HG03520 (cell line): ENCODE data around the gene RBMS3.

Experiments used
- ATAC-seq: cut with Tn5 transposase; IDR thresholded peaks from one replicate; pipeline ENCODE4 v1.9.1; 2021; ENCODE audit warnings: mild to moderate bottlenecking, moderate library complexity; ENCODE audit not compliant: unreplicated experiment

RBMS3 gene

DNA sequence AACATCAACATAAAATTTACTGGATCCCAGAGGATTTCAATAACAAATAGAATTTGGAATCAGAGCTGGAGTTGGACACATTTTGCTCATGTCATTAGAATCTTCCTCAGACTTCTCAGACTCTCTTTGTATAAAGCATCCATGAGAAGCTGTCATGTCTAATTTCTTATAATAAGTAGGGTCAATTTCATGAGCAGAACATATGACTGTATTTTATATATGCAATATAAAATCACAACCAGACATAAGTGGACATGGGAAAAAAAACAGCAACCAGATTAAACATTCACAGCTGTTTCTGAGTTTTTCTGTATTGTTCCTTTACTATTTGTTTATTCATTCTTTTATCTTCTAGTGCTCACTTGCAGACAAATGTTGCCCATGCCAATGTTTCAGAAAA lies 325.5 kb downstream of the RBMS3 start:
- no peak for ATAC-seq

DNA sequence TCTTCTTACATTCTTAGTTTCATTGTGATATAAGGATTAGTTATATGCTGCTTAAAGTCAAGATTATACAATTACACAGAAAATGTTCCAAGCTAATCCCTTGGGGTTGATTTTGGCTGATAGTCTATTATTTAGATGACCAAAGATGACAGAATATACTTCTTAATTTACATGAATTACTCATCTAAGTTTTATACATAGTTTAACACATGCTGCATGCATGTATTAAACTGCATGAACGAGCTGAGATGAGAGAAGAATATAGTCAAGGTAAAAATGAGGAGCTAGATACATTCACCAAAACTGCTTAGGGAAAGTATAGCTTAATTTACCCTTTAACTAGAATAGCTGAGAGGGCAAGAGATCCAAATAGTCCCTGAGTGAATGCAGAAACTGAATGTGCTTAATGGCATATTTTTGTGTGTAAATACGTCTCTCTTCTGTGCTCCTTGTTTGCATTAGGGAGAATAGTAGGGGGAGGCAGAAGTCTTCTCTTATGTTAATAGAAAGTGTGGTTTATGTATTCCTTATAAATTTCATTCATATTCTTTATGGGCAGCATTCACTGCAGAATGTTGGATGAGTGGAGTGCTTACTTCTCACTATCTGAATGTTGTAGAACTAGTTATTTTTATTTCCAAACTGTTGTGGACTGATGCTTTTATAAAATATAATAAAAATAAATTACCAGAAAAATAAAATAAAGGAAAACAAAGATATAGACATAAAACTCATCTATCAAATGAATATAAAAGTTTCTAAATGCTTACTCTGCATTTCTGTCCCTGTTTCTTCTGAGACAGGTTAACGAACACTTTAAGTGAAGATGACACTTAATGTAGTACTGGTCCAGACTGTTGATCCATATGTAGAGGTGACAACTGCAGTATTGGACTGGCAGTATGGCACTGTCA lies 327.8 kb downstream of the RBMS3 start:
- ATAC-seq, result no peak

DNA sequence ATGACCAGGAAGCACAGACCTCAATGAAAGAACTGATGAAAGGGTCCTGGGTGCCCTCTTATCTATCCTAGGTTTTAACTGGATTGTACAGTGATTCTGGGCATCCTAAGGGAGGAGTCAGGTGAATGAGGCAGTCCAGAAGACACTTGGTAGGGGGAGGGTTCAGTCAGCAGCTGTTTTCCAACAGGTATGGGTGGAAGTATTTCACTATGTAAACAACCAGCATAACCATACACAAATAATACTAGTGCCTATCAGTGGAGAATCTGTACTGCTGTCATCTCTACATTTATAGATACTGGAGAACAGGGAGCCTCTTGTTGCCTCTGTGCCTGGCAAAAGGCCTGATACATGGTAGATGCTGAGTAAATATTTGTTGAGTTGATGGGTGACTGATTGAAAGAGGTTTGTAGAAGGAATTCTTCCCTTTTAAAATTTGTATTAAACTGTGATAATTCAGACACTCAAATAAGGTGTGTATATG lies 328.5 kb downstream of the RBMS3 start:
- ATAC-seq, result no peak

DNA sequence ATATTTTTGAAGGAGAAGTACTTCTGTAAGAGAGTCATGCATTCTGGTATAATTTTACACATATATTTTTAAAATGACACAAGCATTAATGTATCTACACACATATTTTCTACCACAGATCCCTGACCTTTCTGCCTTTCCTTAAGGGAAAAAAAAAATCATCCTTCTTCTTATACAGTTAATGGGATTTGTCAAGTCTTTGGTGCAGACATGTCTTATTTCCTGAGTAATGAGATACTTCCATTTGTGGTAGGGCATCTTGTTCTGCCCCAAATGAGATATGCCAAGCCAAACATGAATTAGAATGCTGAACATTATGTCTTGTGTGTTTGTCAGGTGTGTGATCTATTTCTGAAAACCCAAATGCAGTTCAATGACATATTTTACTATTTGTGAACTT lies 329.9 kb downstream of the RBMS3 start:
- ATAC-seq, result no peak

DNA sequence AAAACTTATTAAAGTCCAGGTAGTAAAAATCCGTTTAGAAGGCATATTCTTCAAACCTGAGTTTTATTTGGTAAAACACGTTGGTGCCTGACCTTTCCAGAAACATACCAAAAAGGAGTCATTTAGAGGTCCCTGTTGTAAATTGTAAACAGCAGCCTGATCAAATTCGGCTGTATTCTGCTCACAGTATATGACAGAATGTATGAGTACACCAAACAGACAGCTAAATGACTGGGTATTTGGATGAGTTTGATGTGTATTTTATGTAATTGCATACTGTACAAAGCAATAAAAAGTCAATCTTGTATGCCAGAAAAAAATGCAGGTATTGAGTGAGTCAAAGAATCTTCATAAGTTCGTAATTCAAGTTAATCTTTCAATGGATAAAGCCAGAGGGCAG lies 330.4 kb downstream of the RBMS3 start:
- ATAC-seq, result no peak

DNA sequence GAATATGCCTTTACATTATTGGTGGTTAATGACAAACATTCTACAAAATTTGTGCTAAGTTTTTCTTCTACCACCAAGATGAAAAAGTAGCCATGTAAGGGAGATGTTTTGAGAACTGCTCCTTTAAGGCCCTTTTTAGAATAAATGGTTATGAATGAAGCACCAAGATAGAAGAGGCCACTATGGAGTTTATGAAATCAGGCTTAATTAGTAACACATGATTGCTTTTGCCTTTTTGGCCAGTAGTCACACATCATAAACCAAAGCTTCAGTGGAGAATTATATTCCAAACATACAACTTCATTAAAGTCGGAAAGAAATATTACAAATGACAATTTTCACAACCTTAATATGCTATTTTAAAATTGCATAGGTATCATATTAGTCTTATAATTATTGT lies 331.7 kb downstream of the RBMS3 start:
- ATAC-seq, result no peak

DNA sequence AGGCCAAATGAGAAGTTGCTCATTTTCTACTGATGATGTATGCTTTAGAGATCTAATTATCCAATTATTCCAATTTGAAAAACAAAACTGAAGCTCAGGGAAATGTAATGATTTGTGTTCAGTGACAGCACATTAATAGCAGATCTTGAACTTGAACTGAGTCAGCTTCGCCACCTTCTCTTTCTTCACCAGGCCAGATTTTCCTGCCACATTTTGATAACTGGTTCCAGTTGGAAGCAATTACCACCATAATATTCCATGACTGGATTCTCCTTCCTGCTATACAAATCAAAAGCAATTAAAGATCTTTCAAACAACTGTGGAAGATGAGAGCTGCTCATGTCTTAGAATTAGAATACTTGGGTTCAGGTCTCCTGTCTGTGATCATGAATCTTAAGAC lies 334.1 kb downstream of the RBMS3 start:
- no peak for ATAC-seq

DNA sequence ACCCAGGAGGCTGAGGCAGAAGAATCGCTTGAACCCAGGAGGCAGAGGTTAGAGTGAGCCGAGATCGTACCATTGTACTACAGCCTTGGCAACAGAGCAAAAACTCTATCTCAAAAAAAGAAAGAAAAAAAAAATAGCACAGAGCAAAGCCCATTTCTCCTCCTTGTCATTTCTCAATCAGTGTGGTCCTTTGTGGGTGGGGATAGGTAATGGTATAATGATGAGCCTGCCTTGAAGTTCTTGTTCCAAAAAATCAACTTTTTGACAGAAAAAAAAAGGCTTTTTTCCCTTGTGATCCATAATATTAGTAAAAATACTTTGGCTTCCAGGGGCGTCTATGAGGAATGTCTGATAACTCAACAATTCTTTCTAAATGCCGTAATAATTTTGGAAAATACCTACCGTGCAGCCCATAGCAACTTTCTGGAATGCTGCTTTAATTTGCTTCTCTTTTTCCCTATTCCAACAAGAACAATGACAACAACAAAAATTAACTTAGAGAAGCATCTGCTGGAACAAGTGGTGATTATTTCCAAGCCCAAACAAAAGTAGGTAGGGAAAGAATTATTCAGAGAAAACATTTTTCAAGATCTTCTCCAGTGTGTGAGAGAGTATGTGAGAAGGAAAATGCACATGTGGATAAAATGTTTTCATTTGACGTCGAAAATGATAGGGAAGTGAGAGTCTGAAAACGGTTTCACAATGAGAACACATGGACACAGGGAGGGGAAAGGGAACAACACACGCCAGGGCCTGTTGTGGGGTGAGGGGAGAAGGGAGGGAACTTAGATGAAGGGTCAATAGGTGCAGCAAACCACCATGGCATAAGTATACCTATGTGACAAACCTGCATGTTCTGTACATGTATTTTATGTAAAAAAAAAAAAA lies 337.8 kb downstream of the RBMS3 start:
- no peak for ATAC-seq

DNA sequence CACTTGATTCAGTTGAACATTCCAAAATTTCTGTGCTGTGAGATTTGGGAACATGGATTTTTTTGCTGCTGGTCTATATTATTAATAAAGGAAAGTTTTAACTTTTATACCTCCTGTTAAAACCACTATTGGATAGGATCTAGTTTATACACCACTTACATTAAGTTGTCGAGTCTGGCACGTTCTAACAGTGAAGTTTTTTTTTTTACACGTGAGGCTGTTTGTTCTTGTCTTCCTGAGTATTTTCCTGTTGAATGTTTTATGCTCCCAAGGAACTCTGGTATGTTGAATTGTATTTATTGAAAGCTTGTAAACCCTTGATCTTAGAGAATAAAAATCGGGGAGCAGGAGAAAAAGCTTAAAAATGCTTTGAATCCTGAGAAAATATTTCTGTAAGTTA lies 338.8 kb downstream of the RBMS3 start:
- no peak for ATAC-seq

DNA sequence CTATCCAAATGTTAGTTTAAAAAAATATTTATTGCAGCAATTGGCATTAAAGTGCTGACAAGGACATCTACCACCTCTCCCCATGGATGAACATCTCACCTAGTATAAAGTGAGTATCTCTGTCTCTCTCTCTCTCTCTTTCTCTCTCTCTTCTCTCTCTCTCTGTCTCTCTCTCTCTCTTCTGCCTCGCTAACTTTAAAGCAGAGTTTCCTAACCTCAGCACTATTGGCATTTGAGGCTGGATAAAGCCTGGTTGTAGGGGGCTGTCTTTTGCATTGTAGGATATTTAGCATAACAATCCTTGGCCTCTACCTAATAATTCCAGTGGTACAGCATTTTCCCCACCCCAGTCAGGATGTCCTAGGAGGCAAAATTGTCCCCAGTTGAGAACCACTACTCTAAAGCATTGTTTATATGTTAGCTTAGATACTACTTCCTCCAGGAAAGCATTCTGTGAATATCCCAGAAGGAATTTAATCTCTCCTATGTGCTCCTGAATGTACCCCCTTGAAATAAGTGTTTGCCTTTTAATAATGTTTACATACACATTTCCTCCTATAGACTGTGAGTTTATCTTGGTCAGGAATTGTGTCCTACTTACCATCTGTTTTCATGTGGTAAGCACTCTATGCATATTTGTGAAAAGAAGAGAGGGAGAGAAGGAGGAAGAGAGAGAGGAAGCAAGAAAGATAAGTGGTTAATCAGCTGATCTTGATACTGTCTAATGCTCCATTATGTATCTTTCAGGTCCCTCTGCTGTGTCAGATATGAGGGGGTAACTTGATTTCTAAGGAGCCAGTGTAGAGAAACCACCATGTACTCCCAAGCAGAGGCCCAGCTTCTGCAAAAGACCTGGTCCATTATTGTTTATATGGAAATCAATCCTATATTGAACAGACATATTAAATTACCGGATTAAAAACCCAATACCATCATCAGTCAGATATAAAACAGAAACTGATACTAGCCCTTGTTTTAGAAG lies 346.6 kb downstream of the RBMS3 start:
- ATAC-seq, result no peak

DNA sequence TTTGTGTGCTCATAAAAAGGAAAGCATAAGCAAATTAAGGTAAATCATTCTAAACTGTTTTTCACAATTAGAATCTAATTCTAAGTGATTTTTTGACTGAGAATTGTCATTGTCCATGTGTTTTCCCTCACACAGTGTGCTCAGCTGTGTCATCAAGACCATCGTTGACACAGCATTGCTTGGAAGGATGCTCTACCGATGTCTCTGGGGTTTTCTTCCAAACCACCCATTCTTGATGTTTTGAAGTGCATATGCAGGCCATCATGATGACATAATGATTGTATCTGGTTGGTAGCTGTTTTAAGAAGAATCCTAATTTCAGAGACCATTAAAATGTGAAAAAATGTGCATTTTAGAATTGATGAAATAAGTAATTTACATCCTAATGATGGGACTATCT lies 347.9 kb downstream of the RBMS3 start:
- ATAC-seq, result no peak

DNA sequence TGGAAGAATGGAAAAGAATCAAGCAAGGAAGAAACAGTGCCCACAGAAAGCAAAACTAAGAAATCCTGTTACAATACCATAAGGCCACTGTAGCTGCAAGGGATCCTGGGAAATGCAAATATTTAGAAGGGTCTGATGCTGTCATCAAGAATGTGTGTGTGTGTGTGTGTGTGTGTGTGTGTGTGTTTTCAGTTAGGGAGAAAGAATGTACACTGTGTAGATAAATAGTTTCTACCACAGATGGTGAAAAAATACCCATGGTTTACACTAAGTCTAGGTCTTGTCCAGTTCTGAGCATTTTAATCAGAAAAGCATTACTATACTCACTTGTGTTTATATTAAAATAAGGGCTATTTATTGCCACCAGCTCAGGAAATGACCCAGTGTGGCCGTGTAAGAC lies 355.0 kb downstream of the RBMS3 start:
- ATAC-seq, result no peak

DNA sequence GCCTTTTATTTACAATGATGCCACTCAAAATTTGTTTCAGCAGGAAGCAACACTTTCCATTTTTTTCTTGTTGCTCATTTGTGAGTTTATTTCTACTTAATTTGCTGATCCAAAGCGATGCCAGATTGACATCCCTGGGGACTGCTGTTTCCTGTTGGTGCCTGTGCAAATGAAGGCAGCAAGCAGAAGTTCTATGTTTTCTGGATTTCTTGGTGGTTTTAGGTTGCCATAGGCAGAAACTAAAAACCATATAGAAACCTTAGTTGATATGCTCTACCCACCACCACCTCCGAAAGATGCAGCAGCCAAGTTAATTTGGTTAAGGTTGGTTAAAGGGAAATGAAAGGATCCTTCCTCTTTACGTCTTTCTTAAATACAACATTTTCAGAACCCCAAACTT lies 356.2 kb downstream of the RBMS3 start:
- ATAC-seq, result no peak

DNA sequence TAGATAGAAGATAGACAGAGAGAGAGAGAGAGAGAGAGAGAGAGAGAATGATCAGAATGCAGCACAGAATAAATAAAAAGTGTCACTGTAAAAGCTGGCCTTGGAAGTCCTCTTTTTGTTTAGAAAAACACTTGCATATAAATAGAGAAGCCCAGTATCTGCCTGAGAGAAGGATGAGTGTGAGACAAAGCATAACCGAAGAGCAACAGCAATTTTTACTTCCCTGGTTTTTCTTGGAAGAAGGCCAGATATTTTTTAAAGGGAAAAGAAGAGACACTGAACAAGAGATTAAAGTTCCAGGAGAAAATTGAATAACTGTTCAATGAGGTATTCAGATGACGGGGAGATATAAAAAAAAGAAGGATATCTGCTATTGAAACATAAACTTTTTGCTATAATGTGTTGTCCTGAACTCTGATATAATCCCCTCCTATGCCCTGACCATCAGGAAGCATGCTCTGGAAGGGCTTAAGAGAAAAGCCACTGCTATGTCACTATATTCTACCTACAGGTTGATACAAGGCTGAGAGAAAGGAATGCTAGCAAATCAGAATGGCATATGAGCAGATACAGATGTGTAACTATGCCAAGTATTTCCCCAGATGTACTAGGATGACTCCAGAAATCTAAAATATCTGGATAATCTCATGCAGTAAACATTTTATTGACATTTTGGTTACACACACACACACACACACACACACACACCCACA lies 358.9 kb downstream of the RBMS3 start:
- ATAC-seq, result no peak

DNA sequence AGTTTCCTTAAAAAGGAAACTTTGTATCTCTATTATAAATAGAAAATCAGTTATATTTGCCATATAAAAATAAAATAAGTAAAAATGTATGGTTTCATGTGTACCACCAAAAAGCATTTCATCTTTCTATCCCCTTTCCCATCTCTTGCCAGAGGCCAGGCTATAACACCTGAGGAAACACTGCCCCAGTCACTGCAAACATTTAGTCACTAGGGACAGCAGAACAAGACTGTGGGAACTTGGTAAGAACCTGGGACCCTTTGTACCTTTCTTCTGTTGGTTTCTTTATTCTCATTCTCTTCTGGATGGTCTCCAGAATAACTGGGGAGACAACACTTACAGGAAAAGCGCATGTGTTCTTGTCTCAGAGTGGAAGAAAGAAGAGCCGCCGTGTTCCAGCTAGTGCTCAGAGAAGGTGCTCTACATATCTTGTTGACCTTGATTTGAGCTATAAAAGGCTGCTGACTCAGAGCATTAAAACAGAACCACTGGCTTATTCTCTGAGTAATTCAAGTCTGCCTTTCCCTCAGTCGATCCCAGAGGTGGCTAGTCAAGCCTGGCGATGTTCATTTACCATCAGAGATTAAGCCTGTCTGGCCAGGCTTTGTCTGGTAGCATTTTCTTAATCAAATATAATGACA lies 361.6 kb downstream of the RBMS3 start:
- no peak for ATAC-seq

DNA sequence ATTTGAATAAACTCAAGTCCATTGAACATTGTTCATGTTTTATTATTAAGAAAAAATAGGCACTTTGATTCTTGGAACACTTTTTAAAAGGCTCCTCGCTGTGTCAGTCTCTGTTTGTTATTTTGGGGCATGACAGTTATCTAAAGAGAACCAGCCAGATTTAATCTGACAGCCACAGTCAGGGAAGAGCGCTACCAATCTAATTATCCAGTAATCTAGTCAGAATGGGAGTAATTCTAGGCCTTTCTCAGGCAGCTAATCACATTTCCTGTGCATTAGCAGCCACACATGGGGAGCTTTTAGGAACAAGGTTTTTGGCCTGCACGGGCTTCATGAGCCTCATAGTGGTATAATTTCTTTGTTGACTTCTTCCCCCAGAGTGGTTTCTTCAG lies 362.2 kb downstream of the RBMS3 start:
- ATAC-seq, result no peak

DNA sequence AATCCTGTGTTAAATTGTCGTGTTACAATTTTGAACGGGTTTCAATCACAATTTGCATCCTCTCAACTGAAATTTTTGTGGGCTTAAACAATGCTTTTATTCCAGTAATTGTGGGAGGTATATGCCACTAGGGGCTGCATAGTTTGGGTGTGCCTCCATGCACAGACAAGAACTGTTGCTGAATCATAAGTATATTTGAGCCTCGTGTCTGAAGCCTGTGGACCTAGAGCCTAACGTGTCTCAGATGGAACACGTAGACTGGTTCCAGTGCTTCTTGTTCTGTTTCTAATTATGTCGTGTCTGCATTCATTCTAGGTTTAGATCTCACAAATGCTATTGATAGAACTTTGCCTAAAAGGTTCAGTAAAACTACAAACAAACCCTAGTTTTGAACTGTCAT lies 363.4 kb downstream of the RBMS3 start:
- ATAC-seq, result no peak

DNA sequence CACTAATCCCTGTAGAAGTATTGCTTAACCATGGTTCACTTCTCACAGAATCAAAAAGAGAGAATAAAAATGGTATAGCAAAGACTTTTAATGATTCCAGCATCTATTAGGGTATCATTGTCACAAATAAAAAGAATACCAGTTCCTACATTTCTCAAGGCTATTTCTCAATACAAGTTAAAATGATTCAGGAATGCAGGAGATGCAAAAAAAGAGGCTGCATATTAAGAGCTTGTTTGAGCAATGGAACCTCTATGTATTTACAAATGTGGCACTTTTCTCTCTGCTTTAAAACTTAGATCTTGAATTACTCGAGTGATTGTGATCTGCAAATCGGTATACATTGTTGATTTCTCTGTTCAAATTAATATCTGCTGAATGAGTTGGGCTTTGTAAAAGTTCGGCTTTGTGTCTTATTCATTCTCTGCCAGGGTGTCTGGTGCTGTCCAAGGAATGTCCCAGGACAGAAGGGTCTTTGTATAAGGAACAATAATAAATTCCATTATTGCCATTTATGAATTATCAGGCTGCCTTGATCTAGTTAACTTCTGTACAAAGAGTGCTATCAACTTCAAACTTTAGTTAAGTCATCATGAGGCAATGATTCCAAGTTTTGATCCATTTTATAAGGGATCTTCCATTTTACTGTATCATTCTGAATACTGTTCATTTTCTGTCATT lies 364.2 kb downstream of the RBMS3 start:
- ATAC-seq, result no peak

DNA sequence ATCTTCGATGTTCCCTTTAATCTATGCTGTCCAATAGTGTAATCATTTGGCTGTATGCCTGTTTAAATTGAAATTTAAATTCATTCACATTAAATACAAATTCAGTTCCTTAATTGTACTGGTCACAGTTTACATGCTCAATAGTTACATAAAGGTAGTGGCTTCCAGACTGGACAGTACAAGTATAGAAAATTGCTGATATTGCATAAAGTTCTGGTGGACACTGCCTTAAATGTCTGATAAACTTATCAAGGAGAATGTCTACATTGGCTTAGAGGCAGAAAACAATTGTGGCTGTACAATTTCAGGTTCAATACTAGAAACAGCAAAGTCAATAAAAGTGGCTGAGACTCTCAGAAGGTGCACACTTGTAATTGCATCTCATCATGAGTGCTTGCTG lies 365.2 kb downstream of the RBMS3 start:
- ATAC-seq, result no peak
